GM19468 (cell line): Measurements from ENCODE around the gene ZNF318.
A peak's percentile ranks its signal among the peaks of the same experiment; 100 is the strongest.
"Not testable (repeated sequence)": the region's sequence is repeated elsewhere in the genome, so short reads cannot be mapped to it uniquely, and the experiment has no call there.

Experiments used
- ATAC-seq: cut with Tn5 transposase; IDR thresholded peaks from one replicate; pipeline ENCODE4 v1.9.1; 2021; ENCODE audit warnings: mild to moderate bottlenecking, moderate library complexity, moderate number of reproducible peaks; ENCODE audit not compliant: unreplicated experiment; ENCODE audit errors: extremely low read depth

ZNF318 gene, protein sequence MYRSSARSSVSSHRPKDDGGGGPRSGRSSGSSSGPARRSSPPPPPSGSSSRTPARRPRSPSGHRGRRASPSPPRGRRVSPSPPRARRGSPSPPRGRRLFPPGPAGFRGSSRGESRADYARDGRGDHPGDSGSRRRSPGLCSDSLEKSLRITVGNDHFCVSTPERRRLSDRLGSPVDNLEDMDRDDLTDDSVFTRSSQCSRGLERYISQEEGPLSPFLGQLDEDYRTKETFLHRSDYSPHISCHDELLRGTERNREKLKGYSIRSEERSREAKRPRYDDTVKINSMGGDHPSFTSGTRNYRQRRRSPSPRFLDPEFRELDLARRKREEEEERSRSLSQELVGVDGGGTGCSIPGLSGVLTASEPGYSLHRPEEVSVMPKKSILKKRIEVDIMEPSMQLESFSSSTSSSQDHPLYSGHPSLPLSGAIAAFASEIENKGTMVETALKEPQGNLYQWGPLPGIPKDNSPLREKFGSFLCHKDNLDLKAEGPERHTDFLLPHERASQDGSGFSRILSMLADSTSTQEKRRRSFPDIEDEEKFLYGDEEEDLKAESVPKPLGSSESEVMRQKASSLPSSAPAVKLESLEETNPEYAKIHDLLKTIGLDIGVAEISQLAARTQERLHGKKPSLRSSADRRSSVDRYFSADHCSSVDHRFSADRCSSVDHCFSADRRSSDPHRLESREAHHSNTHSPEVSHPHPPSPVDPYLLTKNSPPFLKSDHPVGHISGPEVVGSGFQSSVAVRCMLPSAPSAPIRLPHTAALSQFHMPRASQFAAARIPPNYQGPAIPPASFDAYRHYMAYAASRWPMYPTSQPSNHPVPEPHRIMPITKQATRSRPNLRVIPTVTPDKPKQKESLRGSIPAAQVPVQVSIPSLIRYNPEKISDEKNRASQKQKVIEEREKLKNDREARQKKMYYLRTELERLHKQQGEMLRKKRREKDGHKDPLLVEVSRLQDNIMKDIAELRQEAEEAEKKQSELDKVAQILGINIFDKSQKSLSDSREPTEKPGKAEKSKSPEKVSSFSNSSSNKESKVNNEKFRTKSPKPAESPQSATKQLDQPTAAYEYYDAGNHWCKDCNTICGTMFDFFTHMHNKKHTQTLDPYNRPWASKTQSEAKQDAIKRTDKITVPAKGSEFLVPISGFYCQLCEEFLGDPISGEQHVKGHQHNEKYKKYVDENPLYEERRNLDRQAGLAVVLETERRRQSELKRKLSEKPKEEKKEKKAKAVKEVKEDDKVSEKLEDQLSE (N-terminal part only)

DNA sequence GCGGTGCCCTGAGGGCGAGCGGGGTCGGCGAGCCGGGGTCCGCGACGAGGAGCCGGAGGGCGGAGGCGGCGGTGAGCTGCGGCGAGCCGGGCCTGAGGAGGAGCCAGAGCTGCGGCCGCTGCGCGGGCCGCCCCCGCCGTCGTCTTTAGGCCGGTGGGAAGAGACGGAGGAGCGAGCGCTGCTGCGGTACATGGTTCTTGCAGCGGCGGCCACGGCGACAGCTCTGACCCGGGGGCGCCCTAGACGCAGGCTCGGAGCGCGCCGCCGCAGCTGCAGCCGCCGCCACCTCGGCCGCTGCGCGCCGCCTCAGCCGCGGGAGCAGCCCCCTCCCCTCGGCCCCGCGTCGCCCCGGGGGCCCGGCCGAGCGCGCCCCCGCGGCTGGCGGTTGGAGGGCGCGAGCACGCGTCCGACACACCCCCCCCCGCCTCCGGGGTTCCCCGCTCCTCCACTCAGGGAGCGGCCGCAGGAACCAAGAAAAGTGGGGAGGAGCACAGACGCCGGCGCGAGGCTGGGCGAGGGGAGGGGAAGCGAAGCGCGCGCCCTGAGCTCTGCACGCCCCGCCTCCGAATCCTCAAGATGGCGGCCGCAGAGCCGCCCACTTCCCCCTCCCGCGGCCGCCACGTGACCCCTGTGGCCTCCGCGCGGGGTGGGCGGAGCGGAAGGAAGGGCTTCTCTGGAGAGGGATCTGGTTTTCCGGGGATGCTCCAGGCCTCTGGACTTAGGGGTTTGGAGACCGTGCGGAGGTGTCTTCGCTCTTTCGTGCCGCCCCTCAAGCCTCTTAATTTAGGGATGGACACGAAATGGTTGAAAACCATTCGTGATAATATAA is at the start of gene ZNF318:
TSS of gene ZNF318 (minus strand) at position 474 of the 829 bp plus-strand sequence. CDS start at position 192, 282 bp downstream.
- peak; percentile 74 for ATAC-seq

DNA sequence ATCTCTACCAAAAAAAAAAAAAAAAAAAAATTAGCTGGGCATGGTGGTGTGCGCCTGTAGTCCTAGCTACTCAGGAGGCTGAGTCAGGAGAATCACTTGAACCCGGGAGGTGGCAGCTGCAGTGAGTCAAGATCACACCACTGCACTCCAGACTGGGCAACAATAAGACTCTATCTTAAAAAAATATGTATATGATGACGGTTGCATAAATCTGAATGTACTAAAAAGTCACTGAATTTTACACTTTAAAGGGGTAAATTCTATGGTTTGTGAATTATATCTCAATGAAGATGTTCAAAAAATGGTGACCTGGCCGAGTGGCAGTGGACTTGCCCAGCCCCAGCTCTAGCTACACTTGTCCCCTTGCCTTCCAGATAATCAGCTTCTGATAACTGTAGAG is 47.5 kb upstream of the ZNF318 start:
- no peak for ATAC-seq

DNA sequence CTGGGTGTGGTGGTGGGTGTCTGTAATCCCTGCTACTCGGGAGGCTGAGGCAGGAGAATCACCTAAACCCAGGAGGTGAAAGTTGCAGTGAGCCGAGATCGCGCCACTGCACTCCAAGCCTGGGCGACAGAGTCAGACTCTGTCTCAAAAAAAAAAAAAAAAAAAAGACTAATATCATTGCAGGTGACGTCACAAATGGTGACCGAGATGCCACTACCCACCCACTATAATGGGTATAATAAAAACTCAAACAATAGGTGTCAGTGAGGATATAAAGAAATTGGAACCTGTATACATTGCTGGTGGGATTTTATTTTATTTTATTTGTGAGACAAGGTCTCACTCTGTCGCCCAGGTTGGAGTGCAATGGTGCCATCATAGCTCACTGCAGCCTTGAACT is 45.8 kb upstream of the ZNF318 start:
- ATAC-seq = not testable (repeated sequence)

DNA sequence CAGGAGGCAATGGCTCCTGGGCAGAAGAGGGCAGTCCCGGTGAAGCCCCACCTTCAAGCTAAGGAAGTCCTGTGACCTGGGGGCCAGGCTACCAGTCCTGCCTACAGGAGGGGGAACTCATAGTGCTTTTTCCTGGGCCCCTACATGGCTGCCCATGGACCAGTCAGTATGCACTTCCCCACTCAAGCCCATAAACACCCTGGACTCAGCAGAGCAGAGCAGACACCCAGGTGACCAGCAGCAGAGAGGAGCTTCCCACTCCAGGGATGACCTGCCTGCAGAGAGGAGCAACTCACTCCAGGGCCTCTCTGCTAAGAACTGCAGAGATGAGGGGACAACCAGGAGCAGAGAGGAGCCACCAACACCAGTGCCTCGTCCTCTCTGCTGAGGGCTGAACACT is 43.6 kb upstream of the ZNF318 start:
- ATAC-seq = no peak

DNA sequence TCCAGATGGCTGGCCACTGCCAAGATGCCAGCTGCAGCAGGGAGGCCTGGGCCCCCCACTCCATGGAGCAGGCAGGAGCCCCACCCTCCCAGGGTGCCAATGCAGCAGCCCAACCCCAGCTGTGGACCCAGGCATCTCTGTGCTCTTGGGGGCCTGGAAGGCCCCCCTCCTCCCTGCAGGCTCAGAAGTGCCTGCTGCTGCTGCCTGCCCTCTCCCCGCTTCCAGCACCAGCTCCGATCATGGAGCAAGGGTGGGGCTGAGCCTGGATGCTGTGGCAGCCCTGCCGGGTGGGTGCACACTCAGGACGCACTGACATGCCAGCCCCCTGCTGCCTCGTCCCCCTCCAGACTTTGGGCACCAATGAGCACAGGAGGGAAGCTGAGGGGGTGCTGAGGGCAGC is 43.1 kb upstream of the ZNF318 start:
- ATAC-seq = no peak

DNA sequence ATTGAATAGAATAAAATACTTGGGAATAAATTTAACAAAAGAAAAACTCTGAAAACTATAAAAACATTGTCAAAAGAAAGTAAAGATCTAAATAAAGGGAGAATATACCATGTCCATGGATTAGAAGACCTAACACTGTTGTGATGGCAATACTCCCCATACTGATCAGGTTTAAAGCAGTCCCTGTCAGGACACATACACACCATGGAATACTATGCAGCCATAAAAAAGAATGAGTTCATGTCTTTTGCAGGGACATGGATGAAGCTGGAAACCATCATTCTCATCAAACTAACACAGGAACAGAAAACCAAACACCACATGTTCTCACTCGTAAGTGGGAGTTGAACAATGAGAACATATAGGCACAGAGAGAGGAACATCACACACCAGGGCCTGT is 41.3 kb upstream of the ZNF318 start:
- not testable (repeated sequence) for ATAC-seq

DNA sequence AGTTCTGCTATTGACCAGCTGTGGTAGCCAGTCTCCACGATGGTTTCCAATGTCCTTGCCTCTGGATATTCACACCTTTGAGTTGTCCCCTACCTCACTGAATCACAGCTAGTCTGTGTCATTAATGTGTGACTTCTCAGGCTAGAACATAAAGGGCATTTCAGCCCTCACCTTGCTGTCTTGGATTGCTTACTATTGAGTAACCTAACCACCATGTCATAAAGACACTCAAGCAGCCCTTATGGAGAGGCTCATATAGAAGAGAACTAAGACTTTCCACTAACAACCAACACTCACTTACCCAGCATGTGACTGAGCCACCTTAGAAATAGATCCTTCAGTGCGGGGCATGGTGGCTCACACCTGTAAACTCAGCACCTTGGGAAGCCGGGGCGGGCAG is 38.8 kb upstream of the ZNF318 start:
- ATAC-seq = no peak

DNA sequence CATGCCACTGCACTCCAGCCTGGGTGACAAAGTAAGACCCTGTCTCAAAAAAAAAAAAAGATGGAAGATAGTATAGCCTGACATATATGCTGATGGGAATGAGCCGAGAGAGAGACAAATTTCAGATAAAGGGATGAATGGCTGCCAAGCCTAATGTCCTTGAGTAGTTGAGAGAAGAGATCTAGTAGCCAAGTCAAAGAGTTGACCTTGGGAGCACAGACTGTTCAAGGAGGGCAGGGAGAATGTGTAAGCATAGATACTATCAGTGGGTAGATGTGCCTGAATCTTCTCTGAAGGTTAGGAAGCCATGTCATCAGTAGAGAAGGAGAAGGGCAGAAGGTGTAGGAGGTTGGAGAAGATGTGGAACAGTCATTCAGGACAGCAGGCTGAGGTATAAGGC is 37.8 kb upstream of the ZNF318 start:
- ATAC-seq = no peak

DNA sequence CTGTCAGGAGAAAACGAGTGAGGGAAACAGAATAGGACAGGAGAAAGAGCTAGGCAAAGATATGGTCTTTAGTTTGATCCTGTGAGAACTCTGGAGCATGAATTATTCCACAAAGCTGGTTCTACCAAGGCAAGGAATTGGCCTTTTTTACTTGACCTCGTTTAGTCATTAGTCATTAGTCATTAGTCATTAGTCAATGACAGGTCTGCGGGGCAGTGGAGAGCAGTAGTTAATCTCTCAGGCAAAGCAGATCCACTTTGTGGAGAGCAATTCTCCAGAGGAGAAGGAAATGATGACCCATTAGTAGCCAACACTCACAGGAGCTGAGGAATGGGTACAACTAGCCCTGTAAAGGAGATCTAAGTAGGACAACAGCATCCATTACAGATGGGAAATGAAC is 35.9 kb upstream of the ZNF318 start:
- no peak for ATAC-seq

DNA sequence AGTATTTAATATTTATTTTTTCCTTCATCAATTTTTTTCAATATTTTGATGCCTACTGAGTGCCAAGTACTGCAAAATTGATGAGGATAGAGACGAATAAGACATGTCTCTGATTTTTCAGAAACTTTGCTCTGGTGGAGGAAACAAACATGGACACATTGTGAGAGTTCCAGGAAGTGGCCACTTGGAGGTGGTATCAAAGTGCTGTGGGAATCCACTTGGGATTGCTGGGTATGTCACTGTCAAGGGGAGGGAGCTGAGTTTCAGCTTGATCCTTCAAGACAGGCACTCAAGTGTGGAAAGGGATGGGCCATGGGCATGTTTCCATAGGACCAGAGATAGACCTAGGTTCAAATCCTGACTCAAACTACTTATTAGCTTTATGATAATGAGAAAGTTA is 33.4 kb upstream of the ZNF318 start:
- ATAC-seq = no peak

DNA sequence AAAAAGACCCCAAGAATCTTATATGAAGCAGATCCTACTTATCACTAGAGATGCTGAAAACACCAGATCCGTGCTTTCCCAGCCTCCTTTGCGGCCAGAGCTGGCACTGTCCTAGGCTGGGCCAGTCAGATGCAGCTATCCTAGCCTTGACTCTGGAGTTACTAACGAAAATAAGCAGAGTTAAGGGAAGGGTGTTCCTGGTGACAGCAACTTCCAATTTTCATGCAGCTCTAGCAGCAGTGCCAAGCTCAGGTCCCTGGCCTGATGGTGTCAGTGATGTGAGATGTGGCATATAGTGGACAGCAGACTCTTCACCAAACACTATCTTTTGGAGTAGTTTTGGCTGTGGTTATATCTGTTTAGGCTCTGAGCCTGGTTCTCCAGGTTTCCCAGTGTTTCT is 32.3 kb upstream of the ZNF318 start:
- no peak for ATAC-seq

DNA sequence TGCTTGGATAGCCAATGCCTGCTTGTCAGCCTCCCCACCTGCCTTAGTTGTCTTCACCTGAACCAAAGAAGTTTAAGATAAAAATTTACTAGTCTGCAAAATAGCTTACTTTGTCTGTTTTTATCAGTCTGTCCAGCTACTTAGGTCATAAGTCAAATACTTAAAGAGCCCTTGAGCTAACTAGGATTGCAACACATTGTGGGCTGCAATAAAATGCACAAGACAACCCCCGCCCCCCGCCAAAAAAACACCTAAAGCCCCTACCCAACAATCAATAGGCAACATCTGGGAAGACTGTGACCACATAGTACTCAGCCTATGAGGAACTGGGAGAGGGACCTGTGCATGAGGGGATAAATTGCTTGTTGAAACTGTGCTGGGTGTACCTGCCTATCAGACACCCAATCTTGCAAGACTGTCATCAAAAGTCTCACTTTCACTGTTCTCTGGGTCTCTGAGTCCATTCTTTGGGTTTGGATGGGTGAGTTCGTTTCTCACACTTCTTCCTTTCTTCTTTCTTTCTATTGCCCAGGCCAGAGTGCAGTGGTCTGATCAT is 30.6 kb upstream of the ZNF318 start:
- ATAC-seq = no peak

DNA sequence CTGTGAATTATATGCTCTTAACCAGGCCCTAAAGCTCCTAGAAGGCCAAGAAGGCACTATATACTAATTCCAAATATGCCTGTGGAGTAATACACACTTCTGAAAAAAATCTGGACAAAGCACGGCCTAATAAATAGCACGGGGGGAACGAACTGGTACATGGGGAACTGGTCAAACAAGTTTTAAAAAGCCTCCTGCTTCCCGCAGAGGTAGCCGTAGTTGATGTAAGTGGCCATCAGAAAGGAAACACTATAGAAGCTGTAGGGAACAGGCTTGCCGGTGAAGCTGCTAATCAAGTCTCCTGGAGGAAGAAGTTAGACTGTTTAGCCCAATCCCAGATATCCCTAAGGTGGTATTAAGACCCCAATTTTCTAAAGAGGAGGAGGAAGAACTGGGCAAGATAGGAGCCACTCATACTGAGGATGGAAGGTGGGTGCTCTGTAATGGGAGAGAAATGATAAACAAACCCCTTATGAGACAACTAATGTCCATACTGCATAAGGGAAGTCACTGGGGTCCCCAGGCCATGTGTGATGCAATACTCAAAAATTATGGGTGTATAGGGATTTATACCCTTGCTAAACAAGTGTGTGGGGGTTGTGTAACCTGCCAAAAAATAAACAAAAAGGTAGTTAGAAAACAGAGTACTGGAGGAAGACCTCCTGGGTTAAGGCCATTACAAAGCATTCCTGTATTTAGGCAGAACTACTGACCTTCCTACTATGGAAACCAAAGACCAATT is 27.1 kb upstream of the ZNF318 start:
- ATAC-seq = no peak

DNA sequence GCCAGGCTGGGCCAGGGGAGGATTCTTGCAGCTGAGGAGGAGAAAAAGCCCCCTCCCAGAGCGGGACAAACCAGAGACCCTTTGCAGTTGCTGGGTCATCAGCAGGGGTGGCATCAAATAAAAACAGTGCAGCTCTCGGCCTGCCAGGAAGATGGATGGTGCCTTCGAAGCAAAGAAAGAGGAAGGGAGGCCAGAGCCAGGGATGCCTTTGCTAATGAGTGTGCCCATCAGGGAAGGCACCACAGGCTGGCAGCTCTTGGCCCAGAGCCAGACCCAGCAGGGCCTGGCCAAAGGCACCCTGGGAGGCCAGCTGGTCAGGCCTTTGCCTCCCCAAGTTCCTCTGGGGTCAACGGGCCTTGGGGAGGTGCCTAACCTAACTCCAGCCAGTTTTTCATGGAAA is 26.3 kb upstream of the ZNF318 start:
- no peak for ATAC-seq

DNA sequence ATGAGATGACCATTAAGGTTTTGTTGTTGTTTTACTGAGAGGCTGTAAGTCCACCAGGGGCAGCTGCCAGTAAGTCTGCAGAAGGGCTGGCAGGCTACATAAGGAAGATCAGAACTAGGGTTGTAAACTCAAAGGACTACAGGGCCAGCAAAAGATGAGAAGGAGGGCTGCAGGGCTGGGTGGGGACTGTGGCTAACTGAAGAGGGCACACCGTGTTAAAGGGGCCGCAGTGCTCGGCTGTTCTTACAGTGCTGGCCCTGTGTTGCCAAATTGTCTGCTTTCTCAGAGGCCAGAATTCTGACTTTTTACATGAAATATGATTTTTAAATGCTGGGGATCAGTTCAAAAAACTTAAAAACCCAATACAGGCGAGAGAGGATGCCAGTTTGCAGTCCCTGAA is 25.5 kb upstream of the ZNF318 start:
- no peak for ATAC-seq

DNA sequence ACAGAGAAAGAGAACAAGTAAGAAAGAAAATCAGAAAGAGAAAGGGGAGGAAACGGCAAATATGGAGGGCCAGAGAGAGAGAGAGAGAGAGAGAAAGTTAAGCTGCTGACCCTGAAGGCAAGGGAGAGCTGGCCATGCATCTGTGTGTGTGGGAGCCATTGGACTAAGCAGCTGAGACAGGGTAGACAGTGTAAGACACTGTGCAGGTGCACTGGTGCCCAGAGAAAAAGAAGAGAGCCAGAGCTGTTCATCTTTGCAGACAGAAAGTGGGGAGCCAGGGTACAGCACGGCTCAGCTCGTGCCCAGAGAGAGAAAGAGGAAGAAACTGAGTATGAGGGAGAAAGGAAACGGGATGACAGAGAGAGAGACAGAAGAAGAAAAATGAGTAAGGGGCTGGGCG is 24.2 kb upstream of the ZNF318 start:
- ATAC-seq = no peak

DNA sequence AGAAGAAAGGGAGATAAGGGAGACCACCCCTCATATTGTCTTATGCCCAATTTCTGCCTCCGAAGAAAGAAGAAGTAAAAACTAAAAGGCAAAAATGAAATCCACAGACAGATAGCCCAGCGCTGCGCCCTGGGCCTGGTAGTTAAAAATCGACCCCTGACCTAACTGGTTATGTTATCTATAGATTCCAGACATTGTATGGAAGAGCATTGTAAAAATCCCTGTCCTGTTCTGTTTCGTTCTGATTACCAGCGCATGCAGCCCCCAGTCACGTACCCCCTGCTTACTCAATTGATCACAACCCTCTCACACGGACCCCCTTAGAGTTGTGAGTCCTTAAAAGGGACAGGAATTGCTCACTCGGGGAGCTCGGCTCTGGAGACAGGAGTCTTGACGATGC is 23.7 kb upstream of the ZNF318 start:
- ATAC-seq = not testable (repeated sequence)

DNA sequence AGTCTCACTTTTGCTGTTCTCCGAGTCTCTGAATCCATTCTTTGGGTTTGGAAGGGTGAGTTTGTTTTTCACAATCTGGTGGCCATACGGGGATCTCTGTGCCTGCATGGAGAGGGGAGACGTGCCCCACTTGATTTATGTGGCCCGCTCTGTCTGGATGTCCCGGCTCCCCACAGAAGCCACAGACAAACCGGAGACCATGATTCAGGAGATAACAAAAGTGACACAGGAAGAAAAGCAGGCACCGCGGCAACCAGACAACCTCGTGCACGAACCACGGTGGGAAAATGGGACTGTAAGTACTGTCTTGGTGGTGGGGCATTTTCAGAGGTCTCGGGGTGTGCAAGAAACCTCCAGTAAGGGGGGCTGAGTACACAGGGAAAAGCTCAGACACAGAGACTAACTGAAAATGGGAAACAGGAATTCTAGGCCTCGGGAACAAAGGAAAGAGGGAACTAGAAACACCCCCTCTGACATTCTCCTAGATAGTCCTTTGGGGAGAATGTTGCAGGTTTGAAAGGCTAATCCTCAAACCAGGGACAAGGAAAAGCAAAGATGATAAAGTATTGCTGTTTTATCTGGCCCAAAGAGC is 22.1 kb upstream of the ZNF318 start:
- ATAC-seq = no peak
